Ascending aorta (tissue), 2 donors: Measurements from ENCODE around the gene CFAP99. TPM values are rescaled to one million over a fixed set of nuclear protein-coding genes. Genes with fewer than 3 reads are reported as not detected.

Experiments
- DNase-seq, 2 donors: peaks; one replicate each; pipeline ENCODE4 v3.0.0-alpha.2; 2019; ENCODE audit warnings: low spot score in 2 of 2
- H3K27ac ChIP-seq, 2 donors: fragments of 200-600 bp; sonication (generic); one replicate each; pipeline ENCODE4 v1.5.1; 2016 to 2017; ENCODE audit warnings: mild to moderate bottlenecking in 1 of 2
- H3K27me3 ChIP-seq: fragments of 200-600 bp; sonication (generic); one replicate; pipeline ENCODE4 v1.5.1; 2017
- H3K36me3 ChIP-seq, 2 donors: fragments of 200-600 bp; sonication (generic); one replicate each; pipeline ENCODE4 v1.5.1; 2016
- H3K4me1 ChIP-seq, 2 donors: fragments of 200-600 bp; sonication (generic); one replicate each; pipeline ENCODE4 v1.5.1; 2016 to 2017; ENCODE audit warnings: mild to moderate bottlenecking in 1 of 2
- H3K4me3 ChIP-seq, 2 donors: fragments of 200-600 bp; sonication (generic); one replicate each; pipeline ENCODE4 v1.5.1; 2016 to 2017; ENCODE audit warnings: mild to moderate bottlenecking in 1 of 2
- H3K9me3 ChIP-seq, 2 donors: fragments of 200-600 bp; sonication (generic); one replicate each; pipeline ENCODE4 v1.5.1; 2016
- CTCF ChIP-seq, 3 experiments: fragments of 200-600 bp in 2 of 3; fragments of 450-650 bp in 1 of 3; sonication (generic) in 2 of 3; IDR thresholded peaks; one replicate each; pipeline ENCODE4 v1.5.1; 2016 to 2019; ENCODE audit warnings: antibody characterized with exemption in 3 of 3, mild to moderate bottlenecking in 1 of 3, moderate library complexity in 1 of 3
- intact Hi-C: fragments of 100-400 bp; cut with DNase I; formaldehyde crosslinking; loops from one replicate; pipeline ENCODE4 v1.15.1; 2023
- total RNA-seq: library from RNA; depleted of rRNA; stranded (reverse); fragments of >200 nt; gene quantifications from one replicate; pipeline ENCODE4 v1.1.0, GENCODE V29; 2016

Gene CFAP99
- total RNA-seq, 1 donor from 2014 or later: not detected

- intact Hi-C loops: loop anchor here (10.0 kb wide), 2 partner anchors 475 to 505 kb away; partner anchors contain the start of genes GRK4 and NOP14
- Histone ChIP-seq H3K4me1 (peaks cover 4 to 8% of the 10 kb centered on the region in 2 donors), H3K27me3 (no peaks in the 10 kb centered on the region), H3K4me3 (no peak overlapping the region), H3K36me3 (no peaks in the 10 kb centered on the region), H3K27ac (no peak overlapping the region), H3K9me3 (no peaks in the 10 kb centered on the region)
- no peak for DNase-seq
- TF ChIP-seq CTCF (IDR thresholded peaks at IDR 0.05): no peak
Measured at GRCh38 chr4:2459589-2460349, 41.0 kb downstream of the CFAP99 start.

GRCh38 chr4:2461246-2461960 lies 42.6 kb downstream of the CFAP99 start:
- no peak for DNase-seq
- peaks cover 4 to 8% of the 10 kb centered on the region in 2 donors for H3K4me1 ChIP-seq
- H3K4me3 ChIP-seq: no peak overlapping the region
- no peak overlapping the region for H3K27ac ChIP-seq
- H3K9me3 ChIP-seq: no peaks in the 10 kb centered on the region
- no peak for TF ChIP-seq CTCF (IDR thresholded peaks at IDR 0.05)
- no peaks in the 10 kb centered on the region for H3K27me3 ChIP-seq
- intact Hi-C loops: loop anchor here (10.0 kb wide), 2 partner anchors 473 to 503 kb away; partner anchors contain the start of genes GRK4 and NOP14
- H3K36me3 ChIP-seq: no peaks in the 10 kb centered on the region

GRCh38 chr4:2462218-2462991 lies 43.6 kb downstream of the CFAP99 start:
- Histone ChIP-seq H3K4me1 (peaks cover 4 to 8% of the 10 kb centered on the region in 2 donors), H3K9me3 (no peaks in the 10 kb centered on the region), H3K27ac (peak overlapping the region in 1 of 2 donors; percentile 26), H3K27me3 (no peaks in the 10 kb centered on the region), H3K36me3 (no peaks in the 10 kb centered on the region), H3K4me3 (peak overlapping the region; percentile 50 to 74)
- peak in 1 of 2 donors; percentile 77 for DNase-seq
- TF ChIP-seq CTCF (IDR thresholded peaks at IDR 0.05): peak in 2 of 3 experiments; percentile 32 to 68
- intact Hi-C loops: loop anchor here (2.0 to 10.0 kb wide), 3 partner anchors 242 to 502 kb away; partner anchors contain the start of genes GRK4 and NOP14

GRCh38 chr4:2462992-2463762 lies 44.4 kb downstream of the CFAP99 start:
- Histone ChIP-seq H3K27ac (peak overlapping the region in 1 of 2 donors; percentile 26), H3K9me3 (no peaks in the 10 kb centered on the region), H3K4me1 (peaks cover 8 to 14% of the 10 kb centered on the region in 2 donors), H3K4me3 (peak overlapping the region; percentile 50 to 74), H3K27me3 (no peaks in the 10 kb centered on the region), H3K36me3 (no peaks in the 10 kb centered on the region)
- no peak for DNase-seq
- intact Hi-C loops: loop anchor here (2.0 to 10.0 kb wide), 3 partner anchors 242 to 502 kb away; partner anchors contain the start of genes GRK4 and NOP14
- peak in 2 of 3 experiments; percentile 3 to 18 for TF ChIP-seq CTCF (IDR thresholded peaks at IDR 0.05)
